HG02840 (cell line): ENCODE data around the gene DGKB.

Experiments
- ATAC-seq: cut with Tn5 transposase; IDR thresholded peaks from one replicate; pipeline ENCODE4 v1.9.1; 2021; ENCODE audit warnings: mild to moderate bottlenecking, moderate library complexity, moderate number of reproducible peaks; ENCODE audit not compliant: unreplicated experiment, low FRiP score

The DGKB gene

GRCh38 chr7:14697684-14698083 lies 204.9 kb downstream of the DGKB start:
- no peak for ATAC-seq

- ATAC-seq = no peak
Observed at GRCh38 chr7:14691597-14692203, 210.9 kb downstream of the DGKB start.

- peak; percentile 52 for ATAC-seq
Observed at GRCh38 chr7:14691034-14691433, 211.5 kb downstream of the DGKB start.

- no peak for ATAC-seq
Observed at GRCh38 chr7:14690486-14690885, 212.1 kb downstream of the DGKB start.

GRCh38 chr7:14690075-14690474 lies 212.5 kb downstream of the DGKB start:
- no peak for ATAC-seq

GRCh38 chr7:14688208-14688607 lies 214.3 kb downstream of the DGKB start:
- ATAC-seq = no peak

- ATAC-seq = no peak
Observed at GRCh38 chr7:14687777-14688176, 214.8 kb downstream of the DGKB start.

- peak; percentile 46 for ATAC-seq
Observed at GRCh38 chr7:14687241-14687640, 215.3 kb downstream of the DGKB start.

- ATAC-seq = no peak
Observed at GRCh38 chr7:14685167-14685566, 217.4 kb downstream of the DGKB start.

GRCh38 chr7:14682910-14683465 lies 219.6 kb downstream of the DGKB start:
- no peak for ATAC-seq

GRCh38 chr7:14676896-14677295 lies 225.7 kb downstream of the DGKB start:
- no peak for ATAC-seq

GRCh38 chr7:14673202-14673601 lies 229.3 kb downstream of the DGKB start:
- no peak for ATAC-seq

- ATAC-seq = no peak
Observed at GRCh38 chr7:14666913-14667312, 235.6 kb downstream of the DGKB start.

GRCh38 chr7:14666304-14666703 lies 236.2 kb downstream of the DGKB start:
- no peak for ATAC-seq

- ATAC-seq = no peak
Observed at GRCh38 chr7:14639801-14640200, 262.8 kb downstream of the DGKB start.

GRCh38 chr7:14639329-14639728 lies 263.2 kb downstream of the DGKB start:
- ATAC-seq = no peak

- ATAC-seq = no peak
Observed at GRCh38 chr7:14637968-14638367, 264.6 kb downstream of the DGKB start.

GRCh38 chr7:14635955-14636354 lies 266.6 kb downstream of the DGKB start:
- ATAC-seq = no peak

- ATAC-seq = peak; percentile 77
Observed at GRCh38 chr7:14630048-14630447, 272.5 kb downstream of the DGKB start.

GRCh38 chr7:14628516-14628915 lies 274.0 kb downstream of the DGKB start:
- ATAC-seq = no peak

GRCh38 chr7:14626076-14626475 lies 276.5 kb downstream of the DGKB start:
- ATAC-seq = no peak

GRCh38 chr7:14622559-14622958 lies 280.0 kb downstream of the DGKB start:
- no peak for ATAC-seq

GRCh38 chr7:14606101-14606500 lies 296.4 kb downstream of the DGKB start:
- ATAC-seq = no peak
